ENCODE data around the gene CROT.

The CROT gene, protein sequence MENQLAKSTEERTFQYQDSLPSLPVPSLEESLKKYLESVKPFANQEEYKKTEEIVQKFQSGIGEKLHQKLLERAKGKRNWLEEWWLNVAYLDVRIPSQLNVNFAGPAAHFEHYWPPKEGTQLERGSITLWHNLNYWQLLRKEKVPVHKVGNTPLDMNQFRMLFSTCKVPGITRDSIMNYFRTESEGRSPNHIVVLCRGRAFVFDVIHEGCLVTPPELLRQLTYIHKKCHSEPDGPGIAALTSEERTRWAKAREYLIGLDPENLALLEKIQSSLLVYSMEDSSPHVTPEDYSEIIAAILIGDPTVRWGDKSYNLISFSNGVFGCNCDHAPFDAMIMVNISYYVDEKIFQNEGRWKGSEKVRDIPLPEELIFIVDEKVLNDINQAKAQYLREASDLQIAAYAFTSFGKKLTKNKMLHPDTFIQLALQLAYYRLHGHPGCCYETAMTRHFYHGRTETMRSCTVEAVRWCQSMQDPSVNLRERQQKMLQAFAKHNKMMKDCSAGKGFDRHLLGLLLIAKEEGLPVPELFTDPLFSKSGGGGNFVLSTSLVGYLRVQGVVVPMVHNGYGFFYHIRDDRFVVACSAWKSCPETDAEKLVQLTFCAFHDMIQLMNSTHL

GRCh38 chr7:87345166-87345927 is at the start of gene CROT:
TSS of gene CROT (plus strand) at chr7:87345664. CDS start at chr7:87349069, 3,405 bp downstream.
- peak; percentile 75 for DNase-seq

DNA sequence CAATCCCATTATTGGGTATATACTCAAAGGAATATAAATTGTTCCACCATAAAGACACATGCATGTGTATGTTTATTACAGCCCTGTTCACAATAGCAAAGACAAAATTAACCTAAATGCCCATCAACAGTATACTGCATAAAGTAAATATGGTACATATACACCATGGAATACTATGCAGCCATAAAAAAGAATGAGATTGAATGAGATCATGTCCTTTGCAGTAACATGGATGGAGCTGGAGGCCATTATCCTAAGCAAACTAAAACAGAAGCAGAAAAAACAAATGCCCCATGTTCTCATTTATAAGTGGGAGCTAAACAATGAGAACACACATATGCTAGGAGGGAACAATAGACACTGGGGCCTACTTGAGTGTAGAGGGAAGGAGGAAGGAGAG is 44.7 kb upstream of the CROT start:
- no peak for DNase-seq

DNA sequence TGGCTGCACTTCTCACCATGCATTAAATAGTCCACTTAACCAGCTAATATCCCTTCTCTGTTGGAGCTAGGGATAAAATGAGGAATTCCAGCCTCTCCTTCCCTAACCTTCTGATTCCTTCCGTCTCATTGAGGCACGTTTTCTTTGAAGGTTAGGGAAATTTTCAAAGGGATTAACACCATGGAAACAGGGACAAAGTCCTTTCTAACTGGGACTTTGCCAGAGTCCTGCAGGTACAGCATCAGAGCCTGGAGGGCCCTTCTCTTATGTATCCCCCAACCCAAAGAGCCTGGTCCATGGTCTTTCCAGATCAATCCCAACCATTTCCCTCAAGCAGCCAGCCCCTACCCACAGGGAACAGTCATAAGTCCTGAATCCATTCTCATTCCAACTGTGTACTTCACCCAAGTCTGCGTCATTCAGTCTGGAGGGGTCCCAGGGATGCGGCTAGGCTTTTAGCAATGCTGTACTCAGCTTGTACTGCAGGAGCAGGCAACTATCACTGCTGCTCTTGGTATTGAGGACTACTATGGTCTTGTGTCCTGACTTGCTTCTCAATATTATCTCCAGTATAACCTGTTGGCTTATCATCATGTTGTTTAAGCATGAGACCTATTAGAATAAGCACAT is 34.6 kb upstream of the CROT start:
- no peak for DNase-seq

DNA sequence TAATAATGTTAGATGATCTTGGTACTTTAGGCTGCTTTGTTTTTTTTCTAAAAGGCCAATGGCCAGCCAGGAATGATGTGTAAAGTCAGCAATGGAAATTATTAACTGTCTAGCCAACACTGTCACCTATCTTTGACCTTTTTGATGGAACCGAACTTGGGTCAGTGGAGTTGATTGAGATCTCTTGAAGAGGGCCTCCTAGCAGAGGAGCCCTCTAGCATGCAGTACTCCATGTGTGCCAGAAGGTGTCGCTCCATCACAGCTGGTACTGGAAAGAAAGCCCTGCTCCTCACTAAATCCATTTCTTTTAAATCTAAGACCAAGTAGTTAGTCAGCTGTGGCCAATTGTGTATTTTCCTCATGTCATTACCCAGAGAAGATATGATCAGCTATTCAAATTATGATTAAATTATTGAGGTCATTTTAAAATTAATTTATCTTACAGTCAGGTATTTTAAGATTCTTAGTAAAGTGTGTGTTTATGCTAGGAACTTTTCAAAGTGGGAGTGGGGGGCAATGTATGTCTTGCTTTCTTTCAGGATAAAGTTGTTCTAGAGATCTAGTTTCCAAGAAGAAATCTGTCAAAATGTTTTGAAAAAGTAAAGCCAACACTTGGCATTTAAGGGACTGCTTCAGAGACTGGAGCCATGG is 33.1 kb upstream of the CROT start:
- DNase-seq: peak; percentile 34

GRCh38 chr7:87316097-87316700 is 29.3 kb upstream of the CROT start:
- no peak for DNase-seq

- DNase-seq: peak; percentile 17
Observed at GRCh38 chr7:87316846-87317552, 28.5 kb upstream of the CROT start.

- DNase-seq: peak; percentile 18
Observed at GRCh38 chr7:87317691-87318245, 27.7 kb upstream of the CROT start.

GRCh38 chr7:87318741-87319140 is 26.7 kb upstream of the CROT start:
- DNase-seq: peak; percentile 45

DNA sequence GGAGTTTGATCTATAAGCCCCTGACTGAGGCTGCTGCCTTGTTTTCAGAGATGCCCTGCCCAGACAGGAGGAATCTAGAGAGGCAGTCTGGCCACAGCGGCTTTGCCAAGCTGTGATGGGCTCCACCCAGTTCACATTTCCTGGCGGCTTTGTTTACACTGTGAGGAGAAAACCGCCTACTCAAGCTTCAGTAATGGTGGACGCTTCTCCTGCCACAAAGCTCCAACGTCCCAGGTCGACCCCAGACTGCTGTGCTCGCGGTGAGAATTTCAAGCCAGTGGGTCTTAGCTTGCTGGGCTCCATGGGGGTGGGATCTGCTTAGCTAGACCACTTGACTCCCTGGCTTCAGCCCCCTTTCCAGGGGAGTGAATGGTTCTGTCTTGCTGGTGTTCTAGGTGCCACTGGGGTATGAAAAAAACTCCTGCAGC is 26.3 kb upstream of the CROT start:
- DNase-seq: peak; percentile 48

DNA sequence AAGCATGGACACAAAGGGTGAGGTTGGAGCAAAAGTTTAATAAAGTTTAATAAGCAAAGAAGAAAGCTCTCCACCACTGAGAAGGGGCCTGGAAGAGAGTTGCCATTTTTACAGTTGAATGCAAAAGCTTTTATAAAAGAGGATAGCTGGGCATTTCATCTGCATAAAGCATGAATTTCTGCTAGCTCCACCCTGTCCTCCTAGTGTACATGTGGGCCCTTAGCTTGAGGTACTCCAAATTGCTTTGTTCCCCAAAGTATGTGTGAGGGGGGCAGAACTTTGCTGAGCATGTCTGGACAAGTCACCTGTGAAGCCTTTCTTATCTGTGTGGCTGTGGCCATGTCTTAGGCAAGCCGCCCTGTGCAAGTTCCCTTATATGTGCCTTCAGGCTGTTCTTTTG is 22.6 kb upstream of the CROT start:
- DNase-seq: no peak

- DNase-seq: no peak
Observed at GRCh38 chr7:87325576-87326370, 19.7 kb upstream of the CROT start.

- no peak for DNase-seq
Observed at GRCh38 chr7:87328281-87328680, 17.2 kb upstream of the CROT start.

DNA sequence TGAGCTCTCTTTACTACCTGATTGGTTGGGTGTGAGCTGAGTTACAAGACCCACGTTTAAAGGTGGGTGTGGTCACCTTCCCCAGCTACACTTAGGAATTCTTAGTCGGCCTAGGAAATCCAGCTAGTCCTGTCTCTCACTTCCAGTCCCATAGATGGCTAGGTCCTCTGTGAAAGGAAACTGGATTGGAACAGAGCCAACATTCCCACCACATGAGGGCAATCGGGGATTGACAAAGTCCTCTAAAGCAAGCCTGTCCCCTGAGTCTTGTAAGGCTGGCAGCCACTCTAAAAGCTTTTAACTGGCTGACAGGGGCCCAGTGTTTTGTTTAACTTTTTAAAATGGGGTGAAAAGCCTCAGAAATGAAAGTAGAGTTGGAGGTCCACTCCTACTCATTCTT is 15.1 kb upstream of the CROT start:
- DNase-seq: no peak

- no peak for DNase-seq
Observed at GRCh38 chr7:87330942-87331341, 14.5 kb upstream of the CROT start.

DNA sequence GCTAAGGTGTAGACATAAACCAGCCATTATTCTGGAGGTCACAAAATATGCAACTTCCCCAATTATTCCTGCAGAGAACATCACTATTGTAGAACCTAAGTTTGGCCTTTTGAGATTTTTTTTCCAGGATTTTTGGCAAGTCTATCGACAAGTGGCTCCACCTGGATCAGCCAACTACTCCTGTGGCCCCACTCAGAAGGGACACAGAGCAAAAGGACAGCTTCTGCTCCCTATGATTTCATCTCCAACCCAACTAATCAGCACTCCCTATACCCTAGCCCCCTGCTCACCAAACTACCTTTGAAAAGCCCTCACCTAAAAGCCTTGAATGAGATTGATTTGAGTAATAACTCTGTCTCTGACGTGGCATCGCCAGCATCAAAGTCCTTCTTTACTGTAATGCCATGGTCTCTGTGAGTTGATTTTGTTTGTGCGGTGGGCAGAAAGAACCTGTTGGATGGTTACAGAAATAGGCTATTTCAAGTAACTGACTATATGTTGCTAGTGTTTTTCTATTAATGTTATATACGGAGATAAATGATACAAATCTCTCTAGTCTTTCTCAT is 13.7 kb upstream of the CROT start:
- no peak for DNase-seq

DNA sequence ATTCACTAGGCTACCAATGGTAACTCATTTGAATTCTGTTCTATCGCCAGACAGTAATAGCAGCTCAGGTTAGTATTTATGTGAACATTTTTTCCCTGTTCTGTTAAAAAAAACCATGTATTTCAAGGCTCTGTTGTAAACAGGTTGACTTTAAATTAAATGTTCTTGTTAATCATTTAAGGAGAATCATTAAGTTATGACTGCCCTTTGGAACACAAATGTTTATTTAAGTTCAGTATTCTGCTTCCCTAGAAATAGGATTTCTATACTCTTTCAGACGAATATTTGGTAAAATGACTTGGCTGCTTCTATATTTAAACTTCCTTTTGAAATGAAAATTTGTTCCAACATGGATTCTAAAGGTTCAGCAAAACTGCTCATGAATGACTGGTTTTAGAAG is 13.1 kb upstream of the CROT start:
- no peak for DNase-seq

DNA sequence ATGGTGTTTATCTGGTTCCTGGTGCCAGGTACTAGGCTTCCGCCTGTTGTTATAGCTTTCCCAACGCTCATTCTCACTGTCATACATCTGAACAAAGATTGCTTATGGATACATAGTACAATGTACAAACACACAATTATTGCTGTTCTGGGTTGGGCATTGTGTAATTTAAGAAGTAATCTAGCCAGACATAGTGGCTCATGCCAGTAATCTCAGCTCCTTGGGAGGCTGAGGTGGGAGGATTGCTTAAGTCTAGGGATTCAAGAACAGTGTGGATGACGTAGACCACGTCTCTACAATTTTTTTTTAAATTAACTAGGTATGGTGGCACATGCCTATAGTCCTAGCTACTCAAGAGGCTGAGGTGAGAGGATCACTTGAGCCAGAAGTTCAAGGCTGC is 9.3 kb upstream of the CROT start:
- no peak for DNase-seq

GRCh38 chr7:87337331-87337730 is 8.1 kb upstream of the CROT start:
- DNase-seq: no peak

DNA sequence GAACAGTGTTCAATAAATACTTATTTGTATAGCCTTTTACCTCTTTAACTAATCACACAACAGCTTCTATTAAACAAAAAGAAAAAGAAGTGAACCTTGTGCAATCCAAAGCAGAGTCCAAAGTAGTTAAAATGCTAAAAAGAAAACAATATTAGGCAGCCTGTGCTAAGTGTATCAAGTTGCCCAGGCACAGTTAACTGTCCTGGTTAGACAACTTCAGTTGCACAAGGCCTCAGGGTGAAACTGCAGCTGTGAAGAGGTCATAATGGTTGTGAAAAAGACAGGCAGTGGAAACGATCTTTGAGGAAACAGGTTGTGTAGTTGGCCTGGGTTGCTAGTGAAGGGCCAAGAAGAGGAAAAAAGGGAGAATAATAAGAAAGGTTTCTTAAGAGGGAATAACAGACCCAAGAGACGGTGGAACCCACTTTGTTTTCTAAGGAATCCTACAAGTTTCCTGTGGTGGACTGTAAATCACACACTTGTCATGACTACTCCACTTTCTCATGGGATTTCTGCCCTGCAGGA is 6.0 kb upstream of the CROT start:
- DNase-seq: no peak

- no peak for DNase-seq
Observed at GRCh38 chr7:87341441-87341840, 4.0 kb upstream of the CROT start.
